Adrenal gland (tissue), 5 donors: ENCODE data around the gene RNF41.

Experiments used
- CTCF ChIP-seq, 6 experiments: fragments of 450-650 bp in 4 of 6; fragments of 200-600 bp in 2 of 6; sonication (generic) in 1 of 6; IDR thresholded peaks; 1 replicate in 5 of 6; 2 replicates in 1 of 6; pipeline versions ENCODE4 v1.5.1 to v1.8.0; 2016 to 2021; ENCODE audit warnings: antibody characterized with exemption in 6 of 6, mild to moderate bottlenecking in 2 of 6, moderate library complexity in 1 of 6
- POLR2A ChIP-seq, 2 donors: fragments of 450-650 bp; IDR thresholded peaks; one replicate each; pipeline ENCODE4 v1.6.1; 2017; ENCODE audit warnings: antibody characterized with exemption in 2 of 2, mild to moderate bottlenecking in 2 of 2, moderate library complexity in 1 of 2
- donor health status: DM: no; HTN: no; CAD: no.

- no peak for TF ChIP-seq CTCF (IDR thresholded peaks at IDR 0.05)
- TF ChIP-seq POLR2A (IDR thresholded peaks at IDR 0.05) = no peak
Measured at GRCh38 chr12:56244494-56244893, 22.8 kb upstream of the RNF41 start.
